ENCODE data around the gene CEP164. TPM values are rescaled to one million over a fixed set of nuclear protein-coding genes. Genes with fewer than 3 reads are reported as not detected.

Gene CEP164
- total and polyA plus RNA-seq, 10 of the 15 experiments (the other 5 are each of a cell fraction or from before 2014, with no cell fraction given): 4.2 to 31.2 (median 20.2) TPM

DNA sequence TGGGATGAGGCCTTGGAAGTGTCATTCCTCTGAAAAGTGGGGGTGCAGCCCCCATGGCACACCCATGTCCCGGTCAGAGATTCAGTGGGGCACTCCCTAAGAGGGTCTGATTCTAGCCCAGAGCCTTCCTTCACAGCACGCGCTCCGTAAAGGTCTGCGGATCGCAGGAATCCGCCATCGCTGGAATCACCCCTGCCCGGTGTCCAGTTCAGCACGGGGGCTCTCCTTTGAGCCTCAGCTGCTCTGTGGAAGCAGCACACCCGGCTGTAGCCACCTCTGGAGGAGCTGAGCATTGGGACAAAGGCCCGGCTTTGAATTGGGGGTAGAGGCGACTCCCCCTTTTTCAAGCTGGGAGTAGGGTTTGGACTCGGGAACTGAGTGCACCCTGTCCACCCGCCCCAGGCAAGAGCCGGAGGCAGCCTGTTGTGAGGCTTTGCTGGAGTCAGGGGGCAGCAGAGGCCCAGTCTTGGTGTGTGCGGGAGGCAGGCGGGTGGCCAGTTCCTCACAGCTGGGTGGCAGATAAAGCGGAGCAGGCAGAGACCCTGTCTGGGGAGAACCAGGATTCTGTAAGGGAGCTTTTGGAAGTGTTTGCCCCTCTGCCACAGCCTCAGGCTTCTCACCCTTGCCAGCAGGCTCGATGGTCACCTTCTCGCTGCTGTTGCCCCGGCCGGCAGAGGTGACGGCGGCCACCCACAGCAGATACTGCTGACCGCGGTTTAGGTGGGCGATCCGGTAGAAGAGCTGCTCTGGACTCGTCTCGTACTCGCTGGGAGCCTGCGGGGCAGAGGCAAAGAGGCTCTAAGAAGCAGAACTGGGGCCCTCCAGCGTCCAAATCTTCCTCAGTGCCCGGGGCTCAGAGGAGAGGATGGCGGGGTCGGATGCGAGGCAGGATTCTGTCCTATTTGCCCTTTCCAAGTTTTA is 115.9 kb downstream of the CEP164 start:
- POLR2A ChIA-PET: interaction anchor here (1.2 kb wide), 1 partner anchor 13 kb away, joined by 4 read pairs; no protein-coding TSS in a partner anchor
- SMC1A ChIA-PET (ENCODE audit: uncharacterized antibody, unreplicated experiment): interaction anchor here (0.8 to 1.8 kb wide), 4 partner anchors 10 to 374 kb away, joined by 3 to 5 read pairs (median 4); no protein-coding TSS in a partner anchor

More for the DNA sequence above, 115.9 kb downstream of the CEP164 start:
- H3K36me3 ChIP-seq (ENCODE audit: control insufficient read depth in 2 of 2, insufficient read depth in 2 of 2, low read length in 1 of 2): no peaks in the 10 kb centered on the region
- no peak for FAIRE-seq
- WGBS (ENCODE audit: insufficient coverage, insufficient replicate concordance, low lambda C conversion rate, missing lambda C conversion rate): 44% methylated on average over 38 of the region's 38 CpGs
- H2AFZ ChIP-seq (ENCODE audit: control insufficient read depth, low read depth, low read length): no peak overlapping the region
- peak; percentile 13; the same call in 1 of the 2 replicates for TF ChIP-seq YY1 (IDR thresholded peaks at IDR 0.05; ENCODE audit: low read depth, low read length)
- TF ChIP-seq SPI1 (IDR thresholded peaks at IDR 0.05; ENCODE audit: borderline replicate concordance, insufficient read depth, low read depth, low read length): peak; percentile 24; the same call in 1 of the 2 replicates
- peak; percentile 35 to 76 (median 58); a peak in 4 of 6 replicates for TF ChIP-seq CTCF (IDR thresholded peaks at IDR 0.05 in 2 of 3, conservative IDR thresholded peaks at IDR 0.05 in 1 of 3; ENCODE audit: control insufficient read depth in 2 of 3, extremely low read depth in 1 of 3, insufficient read depth in 1 of 3, low read depth in 3 of 3, low read length in 3 of 3)
- peak; percentile 83 for TF ChIP-seq RAD21 (IDR thresholded peaks at IDR 0.05; ENCODE audit: insufficient read depth, low read depth, low read length)
- no peak for TF ChIP-seq KAT2A (conservative IDR thresholded peaks at IDR 0.05; ENCODE audit: control insufficient read depth, low read depth, low read length)
- TF ChIP-seq SMC3 (IDR thresholded peaks at IDR 0.05; ENCODE audit: borderline replicate concordance, low read length): peak; percentile 71; the same call in 1 of the 2 replicates
- H3K27me3 ChIP-seq (replicated peaks in 1 of 2; ENCODE audit: control insufficient read depth in 2 of 2, insufficient read depth in 2 of 2, low read length in 1 of 2): no peaks in the 10 kb centered on the region; a peak in 1 of 4 replicates
- no peaks in the 10 kb centered on the region for H4K20me1 ChIP-seq (ENCODE audit: control insufficient read depth, insufficient read depth)
- BruUV-seq (replicated peaks): no TSS peak
- no peaks in the 10 kb centered on the region for H3K79me2 ChIP-seq (ENCODE audit: control insufficient read depth, insufficient read depth, low read length)
- in situ Hi-C loops (cut with MboI) (loop anchor here (25.0 kb wide), 1 partner anchor 619 kb away; no protein-coding TSS in a partner anchor), intact Hi-C loops (cut with micrococcal nuclease; ENCODE audit: unreplicated experiment) (no loop called here)
- CTCF ChIA-PET: interaction anchor here (0.7 to 4.3 kb wide), 7 partner anchors 12 to 373 kb away, joined by 3 to 24 read pairs (median 5); no protein-coding TSS in a partner anchor
- no peak overlapping the region for H3K4me3 ChIP-seq
- peak; percentile 91 for ATAC-seq
- H3K27ac ChIP-seq (ENCODE audit: control insufficient read depth, insufficient read depth): no peak overlapping the region
- RAD21 ChIA-PET (ENCODE audit: unreplicated experiment): interaction anchor here (0.6 to 2.6 kb wide), 4 partner anchors 17 to 372 kb away, joined by 3 to 6 read pairs (median 4); no protein-coding TSS in a partner anchor
- H3K9ac ChIP-seq (ENCODE audit: control insufficient read depth, insufficient read depth, low read length): no peak overlapping the region
- H3K4me2 ChIP-seq (ENCODE audit: control insufficient read depth, insufficient read depth): no peak overlapping the region
- no peak for DNase-seq (ENCODE audit: low read depth, low spot score)
- no peaks in the 10 kb centered on the region for H3K4me1 ChIP-seq (ENCODE audit: control insufficient read depth, insufficient read depth, low read length)
- H3K9me3 ChIP-seq (replicated peaks; ENCODE audit: control insufficient read depth, insufficient read depth, low read length): no peaks in the 10 kb centered on the region

Data from GM12878 (cell line).